Activated T-cell treated with anti-CD3 and anti-CD28 coated beads for 48 hours (primary cell): Measurements from ENCODE around the gene NLRC4.
"Not testable (repeated sequence)": the region's sequence is repeated elsewhere in the genome, so short reads cannot be mapped to it uniquely, and the experiment has no call there.

Source experiments
- DNase-seq: peaks from one replicate; pipeline ENCODE4 v3.0.0-alpha.2; 2020; ENCODE audit warnings: low read depth

The NLRC4 gene, protein sequence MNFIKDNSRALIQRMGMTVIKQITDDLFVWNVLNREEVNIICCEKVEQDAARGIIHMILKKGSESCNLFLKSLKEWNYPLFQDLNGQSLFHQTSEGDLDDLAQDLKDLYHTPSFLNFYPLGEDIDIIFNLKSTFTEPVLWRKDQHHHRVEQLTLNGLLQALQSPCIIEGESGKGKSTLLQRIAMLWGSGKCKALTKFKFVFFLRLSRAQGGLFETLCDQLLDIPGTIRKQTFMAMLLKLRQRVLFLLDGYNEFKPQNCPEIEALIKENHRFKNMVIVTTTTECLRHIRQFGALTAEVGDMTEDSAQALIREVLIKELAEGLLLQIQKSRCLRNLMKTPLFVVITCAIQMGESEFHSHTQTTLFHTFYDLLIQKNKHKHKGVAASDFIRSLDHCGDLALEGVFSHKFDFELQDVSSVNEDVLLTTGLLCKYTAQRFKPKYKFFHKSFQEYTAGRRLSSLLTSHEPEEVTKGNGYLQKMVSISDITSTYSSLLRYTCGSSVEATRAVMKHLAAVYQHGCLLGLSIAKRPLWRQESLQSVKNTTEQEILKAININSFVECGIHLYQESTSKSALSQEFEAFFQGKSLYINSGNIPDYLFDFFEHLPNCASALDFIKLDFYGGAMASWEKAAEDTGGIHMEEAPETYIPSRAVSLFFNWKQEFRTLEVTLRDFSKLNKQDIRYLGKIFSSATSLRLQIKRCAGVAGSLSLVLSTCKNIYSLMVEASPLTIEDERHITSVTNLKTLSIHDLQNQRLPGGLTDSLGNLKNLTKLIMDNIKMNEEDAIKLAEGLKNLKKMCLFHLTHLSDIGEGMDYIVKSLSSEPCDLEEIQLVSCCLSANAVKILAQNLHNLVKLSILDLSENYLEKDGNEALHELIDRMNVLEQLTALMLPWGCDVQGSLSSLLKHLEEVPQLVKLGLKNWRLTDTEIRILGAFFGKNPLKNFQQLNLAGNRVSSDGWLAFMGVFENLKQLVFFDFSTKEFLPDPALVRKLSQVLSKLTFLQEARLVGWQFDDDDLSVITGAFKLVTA

DNA sequence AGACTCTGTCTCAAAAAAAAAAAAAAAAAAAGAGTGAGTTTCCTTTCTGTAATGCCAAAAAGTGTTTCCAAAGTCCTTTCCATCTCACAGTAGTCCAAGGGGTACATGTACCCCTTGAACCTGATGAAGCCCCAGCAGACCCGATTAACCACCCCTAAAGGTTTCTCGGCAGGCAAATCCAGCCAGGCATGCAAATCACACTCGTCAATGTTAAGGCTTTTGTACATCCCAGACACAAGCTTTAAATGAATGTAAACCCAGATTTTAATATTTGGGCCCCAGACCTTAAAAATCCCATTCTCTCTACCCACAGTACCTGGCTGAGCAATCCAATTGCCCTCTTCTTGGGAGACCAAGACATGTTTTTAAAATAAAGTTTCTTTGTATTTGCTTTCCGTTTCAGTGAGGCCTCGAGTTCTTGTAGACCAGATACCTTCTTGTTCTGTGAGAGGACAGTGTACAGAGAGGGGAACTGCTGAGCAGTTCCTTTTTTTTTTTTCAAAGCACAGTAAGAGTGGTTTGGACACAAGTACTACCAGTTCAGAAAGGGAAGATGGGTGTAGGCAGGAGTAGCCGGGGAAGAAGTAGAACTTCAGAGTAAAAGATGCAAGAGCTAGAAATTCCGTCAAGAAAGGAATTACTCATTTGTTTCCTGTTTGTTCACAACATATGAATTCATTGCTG is at the start of gene NLRC4:
TSS of gene NLRC4 (minus strand) at position 465 of the 684 bp plus-strand sequence. CDS start 8,111 bp downstream, outside the sequence.
- DNase-seq, result no peak

DNA sequence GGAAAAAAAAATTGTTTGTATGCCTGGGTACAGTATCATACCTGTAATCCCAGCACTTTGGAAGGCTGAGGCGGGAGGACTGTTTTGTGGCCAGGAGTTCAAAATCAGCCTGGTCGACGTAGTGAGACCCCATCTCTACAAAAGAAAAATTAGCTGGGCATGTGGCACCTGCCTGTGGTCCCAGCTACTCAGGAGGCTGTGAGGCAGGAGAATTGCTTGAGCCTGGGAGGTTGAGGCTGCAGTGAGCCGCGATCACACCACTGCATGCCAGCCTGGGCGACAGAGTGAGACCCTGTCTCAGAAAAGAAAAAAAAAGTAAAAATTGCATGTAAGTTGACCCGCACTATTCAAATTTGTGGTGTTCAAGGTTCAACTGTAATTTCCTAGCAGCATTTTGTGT is 45.9 kb upstream of the NLRC4 start:
- DNase-seq, result no peak

DNA sequence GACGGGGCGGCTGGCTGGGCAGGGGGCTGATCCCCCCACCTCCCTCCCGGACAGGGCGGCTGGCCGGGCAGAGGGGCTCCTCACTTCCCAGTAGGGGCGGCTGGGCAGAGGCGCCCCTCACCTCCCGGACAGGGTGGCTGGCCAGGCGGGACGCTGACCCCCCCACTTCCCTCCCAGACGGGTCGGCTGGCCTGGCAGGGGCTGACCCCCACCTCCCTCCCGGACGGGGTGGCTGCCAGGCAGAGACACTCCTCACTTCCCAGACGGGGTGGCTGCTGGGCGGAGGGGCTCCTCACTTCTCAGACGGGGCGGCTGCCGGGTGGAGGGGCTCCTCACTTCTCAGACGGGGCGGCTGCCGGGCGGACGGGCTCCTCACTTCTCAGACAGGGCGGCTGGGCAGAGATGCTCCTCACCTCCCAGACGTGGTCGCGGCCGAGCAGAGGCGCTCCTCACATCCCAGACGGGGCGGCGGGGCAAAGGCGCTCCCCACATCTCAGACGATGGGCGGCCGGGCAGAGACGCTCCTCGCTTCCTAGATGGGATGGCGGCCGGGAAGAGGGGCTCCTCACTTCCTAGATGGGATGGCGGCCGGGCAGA is 29.4 kb upstream of the NLRC4 start:
- DNase-seq, result not testable (repeated sequence)

DNA sequence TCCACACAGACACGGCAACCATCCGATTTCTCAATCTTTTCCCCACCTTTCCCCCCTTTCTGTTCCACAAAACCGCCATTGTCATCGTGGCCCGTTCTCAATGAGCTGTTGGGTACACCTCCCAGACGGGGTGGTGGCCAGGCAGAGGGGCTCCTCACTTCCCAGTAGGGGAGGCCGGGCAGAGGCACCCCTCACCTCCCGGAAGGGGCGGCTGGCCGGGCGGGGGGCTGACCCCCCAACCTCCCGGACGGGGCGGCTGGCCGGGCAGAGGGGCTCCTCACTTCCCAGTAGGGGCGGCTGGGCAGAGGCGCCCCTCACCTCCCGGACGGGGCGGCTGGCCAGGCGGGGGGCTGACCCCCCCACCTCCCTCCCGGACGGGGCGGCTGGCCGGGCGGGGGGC is 28.8 kb upstream of the NLRC4 start:
- not testable (repeated sequence) for DNase-seq

DNA sequence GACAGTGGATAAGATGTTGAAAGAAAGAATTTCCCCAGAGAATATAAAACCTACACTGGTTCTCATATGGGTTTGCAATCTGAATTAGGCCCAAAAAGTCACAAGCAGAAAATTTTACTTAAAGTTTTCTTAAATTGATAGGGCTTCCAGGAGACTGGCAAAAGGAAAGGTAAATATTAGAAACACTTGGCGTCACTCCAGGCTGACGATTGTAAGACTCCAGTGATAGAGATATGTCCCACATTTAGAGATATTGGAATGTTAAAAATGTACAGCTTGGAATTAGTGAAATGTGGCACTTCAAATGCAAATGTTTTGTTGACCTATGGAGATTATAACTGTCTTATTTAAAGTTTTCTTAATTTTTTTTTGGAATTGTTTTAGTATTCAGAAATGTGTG is 27.1 kb upstream of the NLRC4 start:
- no peak for DNase-seq

DNA sequence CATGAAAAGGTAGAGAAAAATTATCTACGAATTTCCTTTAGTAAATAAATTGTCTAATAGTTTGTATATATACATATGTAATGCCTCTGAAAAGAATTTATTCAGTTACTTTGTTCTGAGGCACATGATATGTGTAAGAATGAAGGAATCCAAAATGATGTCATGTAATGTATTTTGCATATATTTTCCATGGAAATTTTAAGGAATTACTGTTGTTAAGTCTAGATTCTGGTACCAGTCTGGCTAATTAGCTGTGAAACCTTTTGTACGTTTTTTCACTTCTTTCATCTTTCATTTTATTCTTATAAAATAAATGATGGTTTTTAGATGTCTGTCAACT is 25.3 kb upstream of the NLRC4 start:
- no peak for DNase-seq

DNA sequence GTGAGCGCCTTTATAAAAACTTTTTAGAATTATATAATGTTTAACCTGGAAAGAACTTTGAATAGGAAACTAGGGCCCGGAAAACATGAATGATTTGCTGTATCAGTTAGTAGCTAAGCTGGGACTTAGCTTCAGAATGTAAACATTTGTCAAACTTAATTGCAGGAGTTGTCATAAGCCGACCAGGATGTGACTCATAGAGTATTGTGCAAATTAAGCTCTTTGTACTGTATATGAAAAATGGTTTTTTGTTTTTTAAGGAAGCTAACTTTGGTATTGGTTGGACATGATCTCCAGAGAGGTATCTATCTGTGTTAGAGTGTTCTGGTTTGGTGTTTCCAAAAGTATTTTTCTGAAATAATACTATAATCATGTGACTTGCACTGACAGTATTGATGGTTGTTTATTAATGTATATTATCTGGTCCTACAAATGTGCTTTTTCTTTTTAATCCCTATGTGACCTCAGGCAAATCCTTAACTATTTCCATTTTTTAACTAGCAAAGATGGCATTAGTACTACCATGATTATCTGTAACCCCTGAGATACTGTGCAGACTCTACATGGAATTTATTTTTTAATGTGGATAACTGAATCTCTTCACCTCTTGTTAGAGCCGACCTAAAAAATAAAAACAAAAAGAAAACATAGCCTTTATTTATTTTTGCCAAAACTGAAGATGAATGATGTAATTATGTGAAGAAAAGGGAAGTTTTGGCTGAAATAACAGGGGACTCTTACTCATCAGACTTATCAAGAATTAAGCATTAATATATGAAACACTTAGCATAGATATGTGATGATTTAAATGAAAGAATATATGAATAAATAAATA is 24.7 kb upstream of the NLRC4 start:
- DNase-seq, result no peak

DNA sequence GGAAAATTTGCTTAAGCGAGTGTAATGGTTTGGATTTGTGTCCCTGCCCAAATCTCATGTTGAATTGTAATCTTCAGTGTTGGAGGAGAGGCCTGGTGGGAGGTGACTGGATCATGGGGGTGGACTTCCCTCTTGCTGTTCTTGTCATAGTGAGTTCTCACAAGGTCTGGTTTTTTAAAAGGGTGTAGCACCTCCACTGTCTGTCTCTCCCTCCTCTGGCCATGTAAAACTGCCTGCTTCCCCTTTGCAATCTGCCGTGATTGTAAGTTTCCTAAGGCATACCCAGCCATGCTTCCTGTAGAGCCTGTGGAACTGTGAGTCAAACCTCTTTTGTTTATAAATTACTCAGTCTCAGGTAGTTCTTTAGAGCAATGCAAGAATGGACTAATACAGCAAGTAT is 19.6 kb upstream of the NLRC4 start:
- DNase-seq, result no peak

DNA sequence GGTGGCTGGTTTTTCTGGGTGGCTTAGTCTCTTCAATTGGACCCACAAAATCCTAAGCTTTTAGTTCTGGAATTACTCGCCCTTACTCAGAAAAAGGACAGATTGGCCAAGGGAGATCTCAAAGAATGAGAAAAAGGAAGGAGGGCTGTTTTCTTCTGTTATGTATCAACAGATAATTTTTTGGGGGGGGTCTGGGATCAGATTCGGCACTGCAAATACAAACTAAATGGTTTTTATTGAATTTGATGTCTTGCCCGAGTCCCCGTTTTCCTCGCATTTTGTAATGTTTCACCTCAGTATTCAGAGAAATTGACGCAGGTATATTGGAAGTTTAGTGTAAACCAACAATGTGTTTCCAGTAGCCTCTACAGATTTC is 13.8 kb upstream of the NLRC4 start:
- DNase-seq, result no peak

DNA sequence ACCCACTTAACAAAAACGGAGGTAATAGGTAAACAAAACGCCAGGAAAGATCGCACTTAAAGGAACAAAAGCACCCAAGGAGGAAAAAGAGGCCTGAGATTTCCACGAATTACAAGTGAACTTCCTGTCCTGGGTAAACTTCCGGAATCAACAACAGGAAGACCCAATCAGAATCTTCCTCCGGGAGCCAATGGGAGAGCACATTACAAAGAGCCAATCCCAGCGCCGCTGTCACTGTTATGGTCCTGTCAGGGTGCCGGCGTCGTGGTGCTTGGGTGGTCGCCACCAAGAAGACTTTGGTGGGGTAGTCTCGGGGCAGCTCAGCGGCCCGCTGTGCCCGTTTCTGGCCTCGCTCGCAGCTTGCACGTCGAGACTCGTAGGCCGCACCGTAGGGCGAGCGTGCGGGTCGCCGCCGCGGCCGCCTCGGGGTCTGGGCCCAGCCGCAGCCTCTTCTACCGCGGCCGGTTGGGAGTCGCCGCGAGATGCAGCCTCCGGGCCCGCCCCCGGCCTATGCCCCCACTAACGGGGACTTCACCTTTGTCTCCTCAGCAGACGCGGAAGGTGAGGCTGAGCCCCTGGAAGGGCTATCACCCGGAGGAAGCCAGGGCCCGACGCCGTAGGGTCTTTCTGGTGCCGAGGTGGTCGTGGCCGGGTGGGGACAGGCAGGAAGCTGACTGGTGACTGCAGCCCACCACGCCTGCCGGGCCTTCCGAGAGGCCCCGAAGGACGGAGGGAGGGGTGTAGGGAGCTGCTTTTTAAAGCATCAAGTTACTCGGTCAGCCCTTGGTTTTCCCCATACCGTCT is 13.2 kb upstream of the NLRC4 start, which contains the start of gene YIPF4:
TSS of gene YIPF4 (plus strand) at position 231 of the 804 bp plus-strand sequence. CDS start at position 483, 252 bp downstream.
- peak; percentile 82 for DNase-seq

DNA sequence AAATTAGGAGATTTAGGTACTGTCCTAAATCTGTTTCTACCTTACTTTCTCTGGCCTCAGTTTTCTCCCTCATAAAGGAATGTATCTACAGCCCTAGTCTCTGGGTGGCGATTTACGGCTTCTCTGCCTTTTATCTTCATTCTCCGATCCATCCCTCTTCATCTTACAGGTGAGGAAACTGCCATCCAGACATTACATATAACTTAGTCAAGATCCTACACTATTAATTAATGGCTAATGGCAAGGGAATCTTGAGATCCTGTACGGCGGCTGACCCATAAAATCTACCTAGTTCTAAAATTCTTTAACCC is 12.6 kb upstream of the NLRC4 start:
- no peak for DNase-seq

DNA sequence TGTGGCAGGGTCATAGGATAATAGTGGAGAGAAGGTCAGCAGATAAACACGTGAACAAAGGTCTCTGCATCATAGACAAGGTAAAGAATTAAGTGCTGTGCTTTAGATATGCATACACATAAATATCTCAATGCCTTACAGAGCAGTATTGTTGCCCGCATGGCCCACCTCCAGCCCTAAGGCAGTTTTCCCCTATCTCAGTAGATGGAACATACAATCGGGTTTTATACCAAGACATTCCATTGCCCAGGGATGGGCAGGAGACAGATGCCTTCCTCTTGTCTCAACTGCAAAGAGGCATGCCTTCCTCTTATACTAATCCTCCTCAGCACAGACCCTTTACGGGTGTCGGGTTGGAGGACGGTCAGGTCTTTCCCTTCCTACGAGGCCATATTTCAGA is 11.1 kb upstream of the NLRC4 start:
- DNase-seq, result not testable (repeated sequence)

DNA sequence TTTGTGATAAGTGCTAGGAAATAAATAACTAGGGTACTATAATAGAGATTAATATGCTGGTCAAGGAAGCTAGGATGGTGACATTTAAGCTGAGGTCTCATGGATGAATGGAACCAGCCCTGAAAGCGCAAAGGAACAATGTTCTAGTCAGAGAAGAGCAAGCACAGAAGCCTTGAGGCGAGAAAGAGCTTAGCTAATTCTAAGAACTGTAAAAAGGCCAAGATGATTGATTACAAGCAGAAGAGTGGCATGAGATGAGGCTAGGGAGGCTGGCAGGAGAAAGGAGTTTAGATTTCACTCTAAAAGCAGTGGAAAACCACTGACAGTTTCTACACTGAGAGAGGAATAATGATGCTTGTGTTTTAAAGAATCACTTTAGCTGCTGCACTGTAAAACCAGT is 9.6 kb upstream of the NLRC4 start:
- DNase-seq, result no peak

DNA sequence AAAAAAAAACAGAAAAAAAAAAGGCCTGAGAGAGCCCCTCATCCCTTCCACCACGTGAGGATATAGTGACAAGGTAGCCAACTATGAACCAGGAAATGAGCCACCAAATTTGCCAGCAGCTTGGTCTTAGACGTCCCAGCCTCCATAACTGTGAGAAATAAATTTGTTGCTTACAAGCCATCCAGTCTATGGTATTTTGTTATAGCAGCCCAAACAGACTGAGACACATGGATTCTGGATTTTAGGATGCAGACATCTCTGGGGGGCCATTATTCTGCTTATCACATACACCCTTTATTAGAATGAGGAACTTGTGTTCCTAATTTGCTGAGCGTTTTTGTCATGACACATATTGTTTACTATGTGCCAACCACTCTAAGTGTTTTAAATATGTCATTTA is 7.6 kb upstream of the NLRC4 start:
- no peak for DNase-seq

DNA sequence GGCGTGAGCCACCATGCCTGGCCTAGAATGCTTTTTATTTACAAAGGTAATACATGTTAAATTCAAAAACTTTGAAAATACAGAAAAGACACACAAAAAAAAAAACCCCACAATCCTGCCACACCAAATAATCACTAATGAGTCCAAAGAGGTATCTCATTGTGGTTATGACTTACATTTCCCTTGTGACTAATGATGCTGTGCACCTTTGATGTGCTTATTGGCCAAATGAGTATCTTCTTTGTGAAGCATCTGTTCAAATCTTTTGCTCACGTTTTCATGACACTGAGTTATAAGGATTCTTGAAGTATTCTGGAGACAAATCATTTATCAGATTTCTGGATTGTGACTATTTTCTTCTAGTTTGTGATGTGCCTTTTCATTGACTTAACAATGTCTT is 6.4 kb upstream of the NLRC4 start:
- DNase-seq, result no peak

DNA sequence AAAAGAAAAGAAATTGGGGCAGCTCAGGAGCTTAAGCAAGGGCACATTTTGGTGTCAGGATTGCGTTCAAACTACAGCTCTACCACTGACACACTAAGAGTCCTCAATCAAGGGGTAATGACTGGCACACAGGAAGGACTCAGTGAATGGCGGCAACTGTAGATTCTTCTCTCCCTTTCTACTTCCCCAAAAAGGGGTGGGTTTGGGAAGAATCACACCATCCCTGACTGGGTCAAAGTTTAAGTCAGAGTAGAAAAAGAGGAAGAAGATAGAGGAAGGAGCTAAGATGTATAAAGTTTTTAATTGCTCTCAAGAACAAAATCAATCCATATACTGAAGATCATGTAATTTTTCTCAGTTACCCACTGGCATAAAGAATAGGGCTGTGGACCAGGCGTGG is 2.6 kb downstream of the NLRC4 start:
- no peak for DNase-seq

DNA sequence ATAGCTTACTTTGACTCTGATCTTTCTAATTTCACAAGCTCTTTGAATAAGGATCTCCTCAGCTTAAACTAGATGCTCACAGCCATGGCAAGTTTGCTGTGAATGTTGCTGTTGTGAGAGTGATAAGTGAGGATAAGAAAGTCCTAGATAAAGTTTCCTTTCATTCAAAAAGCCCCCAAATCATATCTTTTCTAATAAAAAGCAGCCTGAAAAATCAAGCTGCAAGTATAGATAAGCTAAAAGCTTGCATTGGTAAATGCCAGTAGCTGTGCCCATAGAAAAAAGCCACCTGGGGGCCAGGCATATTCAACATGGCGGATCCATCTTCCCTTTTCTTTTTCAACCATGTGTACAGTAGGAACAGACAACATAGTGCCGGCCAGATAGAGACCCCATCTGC is 4.3 kb downstream of the NLRC4 start:
- DNase-seq, result no peak

DNA sequence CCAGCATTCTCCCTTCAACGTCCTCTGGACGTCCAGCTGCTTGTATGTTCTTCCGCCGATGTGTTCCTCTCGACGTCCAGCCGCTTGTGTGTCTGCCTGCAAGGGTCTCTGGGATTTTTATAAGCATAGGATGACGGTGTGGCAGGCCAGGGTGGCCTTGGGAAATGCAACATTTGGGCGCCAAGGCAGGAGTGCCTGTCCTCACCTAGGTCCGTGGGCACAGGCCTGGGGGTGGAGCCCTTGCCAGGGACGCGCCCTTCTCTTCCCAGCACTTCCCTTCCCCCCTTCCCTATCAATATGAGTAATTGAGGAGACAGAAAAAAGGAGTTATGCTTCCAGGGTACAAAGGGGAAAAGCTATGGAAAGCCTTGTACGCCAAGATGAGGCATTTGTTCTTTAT is 6.4 kb downstream of the NLRC4 start:
- DNase-seq, result no peak

DNA sequence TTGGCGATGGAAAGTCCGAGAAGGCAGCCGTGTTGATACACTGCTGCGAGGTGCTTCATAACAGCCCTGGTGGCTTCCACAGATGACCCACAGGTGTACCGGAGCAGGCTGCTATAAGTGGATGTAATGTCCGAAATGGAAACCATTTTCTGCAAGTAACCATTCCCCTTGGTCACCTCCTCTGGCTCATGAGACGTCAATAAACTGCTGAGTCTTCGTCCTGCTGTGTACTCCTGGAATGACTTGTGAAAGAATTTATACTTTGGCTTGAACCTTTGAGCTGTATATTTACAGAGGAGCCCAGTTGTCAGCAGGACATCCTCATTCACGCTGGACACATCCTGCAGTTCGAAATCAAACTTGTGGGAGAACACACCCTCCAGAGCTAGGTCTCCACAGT is 14.4 kb downstream of the NLRC4 start:
- no peak for DNase-seq

DNA sequence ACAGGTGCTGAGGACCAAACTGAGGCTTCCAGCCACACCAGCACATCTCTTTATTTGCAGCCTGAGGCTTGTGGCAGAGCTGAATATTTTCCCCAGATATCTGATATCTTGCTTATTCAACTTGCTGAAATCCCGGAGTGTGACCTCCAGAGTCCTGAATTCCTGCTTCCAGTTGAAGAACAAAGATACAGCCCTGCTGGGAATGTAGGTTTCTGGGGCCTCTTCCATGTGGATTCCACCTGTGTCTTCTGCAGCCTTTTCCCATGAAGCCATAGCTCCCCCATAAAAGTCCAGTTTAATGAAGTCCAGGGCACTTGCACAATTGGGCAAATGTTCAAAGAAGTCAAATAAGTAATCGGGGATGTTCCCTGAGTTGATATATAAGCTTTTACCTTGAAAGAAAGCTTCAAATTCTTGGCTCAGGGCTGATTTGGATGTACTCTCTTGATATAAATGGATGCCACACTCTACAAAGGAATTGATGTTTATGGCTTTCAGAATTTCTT is 14.9 kb downstream of the NLRC4 start:
- DNase-seq, result no peak
